K562 (cell line): ENCODE measurements around the gene EVI5L. TPM values are rescaled to one million over a fixed set of nuclear protein-coding genes. Genes with fewer than 3 reads are reported as not detected.

Experiments used
- E2F3 ChIP-seq: fragments of 250-450 bp; sonication (Bioruptor Pico); IDR thresholded peaks from 2 replicates; pipeline ENCODE4 v1.4.0; 2020; ENCODE audit warnings: mild to moderate bottlenecking
- GTF3C2 ChIP-seq: IDR thresholded peaks from 3 replicates; pipeline ENCODE4 v1.6.1; 2011; ENCODE audit warnings: borderline replicate concordance, mild to moderate bottlenecking, moderate library complexity; ENCODE audit not compliant: insufficient read length; ENCODE audit errors: extremely low read depth
- ILK ChIP-seq: fragments of 450-650 bp; IDR thresholded peaks from 2 replicates; pipeline ENCODE4 v1.6.1; 2016; ENCODE audit warnings: missing genetic modification characterization, low read depth, mild to moderate bottlenecking, missing compliant biosample characterization, moderate library complexity, borderline replicate concordance
- MCM7 ChIP-seq, 2 experiments: fragments of 450-650 bp; IDR thresholded peaks; 2 replicates each; pipeline ENCODE4 v1.6.1; 2016 to 2018
- NKRF ChIP-seq: fragments of 450-650 bp; IDR thresholded peaks from 2 replicates; pipeline ENCODE4 v1.6.1; 2016; ENCODE audit warnings: borderline replicate concordance
- PBX2 ChIP-seq, 2 experiments: IDR thresholded peaks in 1 of 2; conservative IDR thresholded peaks in 1 of 2; 2 replicates each; pipeline ENCODE4 v1.6.1; 2016; ENCODE audit warnings: low read depth in 2 of 2, mild to moderate bottlenecking in 1 of 2, missing compliant biosample characterization in 1 of 2, missing genetic modification characterization in 1 of 2, moderate library complexity in 1 of 2
- PHF21A ChIP-seq: fragments of 450-650 bp; IDR thresholded peaks from 2 replicates; pipeline ENCODE4 v1.6.1; 2017; ENCODE audit warnings: low read depth, borderline replicate concordance
- POLR2H ChIP-seq: IDR thresholded peaks from 2 replicates; pipeline ENCODE4 v1.6.1; 2016; ENCODE audit warnings: missing genetic modification characterization, low read depth, mild to moderate bottlenecking, control low read depth, missing compliant biosample characterization, moderate library complexity
- RFX7 ChIP-seq: fragments of 250-450 bp; sonication (Bioruptor Pico); IDR thresholded peaks from 2 replicates; pipeline ENCODE4 v1.5.1; 2021; ENCODE audit warnings: mild to moderate bottlenecking
- SMAD3 ChIP-seq: fragments of 450-650 bp; formaldehyde crosslinking; conservative IDR thresholded peaks from 2 replicates; pipeline ENCODE4 v1.4.0; 2020; ENCODE audit warnings: mild to moderate bottlenecking
- SMARCA5 ChIP-seq: fragments of 450-650 bp; IDR thresholded peaks from 2 replicates; pipeline ENCODE4 v1.6.1; 2016
- TGIF2 ChIP-seq: sonication (generic); formaldehyde crosslinking; IDR thresholded peaks from 2 replicates; pipeline ENCODE4 v1.8.1; 2022; ENCODE audit warnings: mild to moderate bottlenecking, missing genetic modification reagents, moderate library complexity
- VEZF1 ChIP-seq: fragments of 200-800 bp; sonication (Bioruptor generic); IDR thresholded peaks from 2 replicates; pipeline ENCODE4 v1.6.1; 2017; ENCODE audit warnings: missing genetic modification characterization, missing compliant biosample characterization
- ZFP91 ChIP-seq: sonication (generic); formaldehyde crosslinking; IDR thresholded peaks from 2 replicates; pipeline ENCODE4 v1.8.0; 2022; ENCODE audit warnings: mild to moderate bottlenecking, missing genetic modification reagents
- ZKSCAN1 ChIP-seq: fragments of 150-350 bp; IDR thresholded peaks from 2 replicates; pipeline ENCODE4 v1.6.1; 2016; ENCODE audit warnings: low read depth, low read length
- ZNF263 ChIP-seq: sonication (generic); formaldehyde crosslinking; IDR thresholded peaks from 2 replicates; pipeline ENCODE4 v1.8.0; 2022; ENCODE audit warnings: mild to moderate bottlenecking, missing genetic modification reagents, borderline replicate concordance
- polyA plus RNA-seq, 8 experiments: library from polyadenylated mRNA; depleted of rRNA in 4 of 8; stranded (reverse) in 5 of 8; unstranded in 3 of 8; fragments of >200 nt; fragmentation: Nextera tagmentation in 2 of 8; fragmentation: Illumina TruSeq in 1 of 8; extraction: Ambion mirVana in 2 of 8; extraction: Trizol in 1 of 8; gene quantifications; 2 replicates each; pipeline versions ENCODE4 v1.2.1 to v1.2.3, GENCODE V29; 2011 to 2014; ENCODE audit warnings: inconsistent platforms in 1 of 8, missing spikeins in 1 of 8
- total RNA-seq, 7 experiments: library from RNA; depleted of rRNA in 6 of 7; stranded (reverse); fragments of >200 nt in 6 of 7; fragmentation: Illumina TruSeq in 2 of 7; extraction: Trizol in 2 of 7; gene quantifications; 2 replicates each; pipeline versions ENCODE4 v1.2.1 to v1.2.3, GENCODE V29; 2011 to 2021; ENCODE audit warnings: low replicate concordance in 1 of 7

The EVI5L gene
- total and polyA plus RNA-seq, 9 of the 15 experiments (the other 6 are each of a cell fraction or from before 2014, with no cell fraction given), result 0.69 to 1.8 (median 1.2) TPM; not detected in 2

- TF ChIP-seq SMAD3 (CRISPR knock-in tag) (no peak), RFX7 (CRISPR knock-in tag) (no peak), E2F3 (CRISPR knock-in tag) (no peak), ZFP91 (CRISPR knock-in tag) (no peak), GTF3C2 (no peak), PHF21A (no peak), ZNF263 (CRISPR knock-in tag) (peak; percentile 20; the same call in 1 of the 2 replicates), MCM7 (IDR thresholded peaks at IDR 0.05) (no peak), PBX2 (CRISPR knock-in tag; IDR thresholded peaks at IDR 0.05; ENCODE audit: low read depth) (no peak), PBX2 (tag; conservative IDR thresholded peaks at IDR 0.05; ENCODE audit: low read depth) (no peak), VEZF1 (peak; percentile 64; the same call in 1 of the 2 replicates), POLR2H (no peak), ZKSCAN1 (no peak), NKRF (no peak), SMARCA5 (no peak), ILK (tag) (no peak), TGIF2 (no peak)
Measured at GRCh38 chr19:7888145-7888825, 58.3 kb downstream of the EVI5L start, which contains the start of gene LRRC8E (continued).
